GM19025 (cell line): ENCODE results near the gene EIF3I.
"Not testable (repeated sequence)": the region's sequence is repeated elsewhere in the genome, so short reads cannot be mapped to it uniquely, and the experiment has no call there.

ENCODE experiments used
- ATAC-seq: cut with Tn5 transposase; IDR thresholded peaks from one replicate; pipeline ENCODE4 v1.9.1; 2021; ENCODE audit warnings: mild to moderate bottlenecking, low read depth, moderate library complexity; ENCODE audit not compliant: unreplicated experiment

Gene EIF3I

DNA sequence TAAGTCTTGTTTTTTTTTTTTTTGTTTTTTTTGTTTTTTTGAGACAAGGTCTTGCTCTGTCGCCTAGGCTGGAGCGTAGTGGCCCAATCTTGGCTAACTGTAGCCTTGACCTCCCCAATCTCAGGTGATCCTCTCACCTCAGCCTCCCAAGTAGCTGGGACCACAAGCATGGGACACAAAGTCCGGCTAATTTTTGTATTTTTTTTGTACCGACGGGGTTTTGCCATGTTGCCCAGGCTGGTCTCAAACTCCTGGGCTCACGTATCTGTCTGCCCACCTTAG lies 35.0 kb downstream of the EIF3I start:
- no peak for ATAC-seq

DNA sequence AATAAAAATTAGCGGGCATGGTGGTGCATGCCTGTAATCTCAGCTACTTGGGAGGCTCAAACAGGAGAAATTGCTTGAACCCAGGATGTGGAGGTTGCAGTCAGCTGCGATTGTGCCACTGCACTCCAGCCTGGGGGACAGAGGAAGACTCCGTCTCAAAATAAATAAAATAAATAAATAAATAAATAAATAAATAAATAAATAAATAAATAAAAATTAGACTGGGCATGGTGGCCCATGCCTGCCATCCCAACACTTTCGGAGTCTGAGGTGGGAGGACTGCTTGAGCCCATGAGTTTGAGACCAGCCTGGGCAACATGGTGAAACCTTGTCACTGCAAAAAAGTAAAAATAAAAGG lies 41.0 kb downstream of the EIF3I start:
- not testable (repeated sequence) for ATAC-seq

DNA sequence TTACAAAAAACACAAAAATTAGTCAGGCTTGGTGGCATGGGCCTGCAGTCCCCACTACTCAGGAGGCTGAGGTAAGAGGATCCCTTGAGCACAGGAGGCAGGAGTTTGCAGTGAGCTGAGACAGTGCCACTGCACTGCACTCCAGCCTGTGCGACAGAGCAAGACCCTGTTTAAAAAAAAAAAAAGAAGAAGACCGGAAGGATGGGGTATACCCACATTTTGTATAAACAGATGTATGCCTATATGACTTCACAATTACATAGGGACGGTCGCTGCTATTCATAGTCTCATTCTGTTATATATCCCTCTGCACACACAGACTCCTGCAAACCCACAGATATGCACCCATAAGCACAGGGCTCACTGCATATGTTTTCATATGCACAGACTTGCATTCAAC lies 41.5 kb downstream of the EIF3I start:
- ATAC-seq: no peak

DNA sequence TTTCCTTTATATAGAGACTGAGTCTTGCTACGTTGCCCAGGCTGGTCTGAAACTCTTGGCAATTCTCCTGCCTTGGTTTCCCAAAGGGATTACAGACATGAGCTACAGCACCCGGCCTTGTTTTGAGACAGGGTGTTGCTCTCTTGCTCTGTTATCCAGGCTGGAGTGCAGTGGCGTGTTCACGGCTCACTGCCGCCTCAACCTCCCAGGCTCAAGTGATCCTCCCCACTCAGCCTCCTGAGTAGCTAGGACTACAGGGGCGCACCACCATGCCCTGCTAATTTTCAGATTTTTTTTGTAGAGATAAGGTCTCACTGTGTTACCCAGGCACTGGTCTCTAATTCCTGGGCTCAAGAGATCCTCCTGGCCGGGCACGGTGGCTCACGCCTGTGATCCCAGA lies 43.6 kb downstream of the EIF3I start:
- no peak for ATAC-seq

DNA sequence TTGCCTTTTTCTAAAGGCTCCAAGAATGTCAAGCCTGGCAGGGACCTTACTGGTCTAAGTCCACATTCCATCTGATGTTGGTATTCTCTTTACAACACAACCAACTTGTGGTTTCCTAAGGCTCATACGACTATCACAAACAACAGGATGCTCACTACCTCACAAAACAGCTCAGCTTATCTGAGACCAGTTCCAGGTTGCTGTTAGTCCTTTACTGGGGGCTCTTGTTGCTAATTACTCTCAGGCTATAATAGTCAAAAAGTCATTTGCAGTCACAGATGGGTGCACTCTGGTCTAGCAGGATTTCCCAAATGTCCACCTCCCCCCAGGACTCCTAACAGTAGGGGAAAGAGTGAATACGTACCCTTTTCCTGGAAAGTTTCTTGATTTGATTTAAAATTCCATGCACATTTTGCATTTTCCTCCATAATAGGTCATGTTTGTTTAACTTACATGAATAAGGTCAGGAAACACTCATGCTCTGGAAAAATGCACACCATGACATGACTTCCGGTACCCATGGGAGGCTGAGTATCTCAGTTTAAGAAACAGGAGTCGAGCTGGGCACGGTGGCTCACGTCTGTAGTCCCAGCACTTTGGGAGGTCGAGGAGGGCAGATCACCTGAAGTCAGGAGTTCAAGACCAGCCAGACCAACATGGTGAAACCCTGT lies 44.8 kb downstream of the EIF3I start:
- ATAC-seq: no peak

DNA sequence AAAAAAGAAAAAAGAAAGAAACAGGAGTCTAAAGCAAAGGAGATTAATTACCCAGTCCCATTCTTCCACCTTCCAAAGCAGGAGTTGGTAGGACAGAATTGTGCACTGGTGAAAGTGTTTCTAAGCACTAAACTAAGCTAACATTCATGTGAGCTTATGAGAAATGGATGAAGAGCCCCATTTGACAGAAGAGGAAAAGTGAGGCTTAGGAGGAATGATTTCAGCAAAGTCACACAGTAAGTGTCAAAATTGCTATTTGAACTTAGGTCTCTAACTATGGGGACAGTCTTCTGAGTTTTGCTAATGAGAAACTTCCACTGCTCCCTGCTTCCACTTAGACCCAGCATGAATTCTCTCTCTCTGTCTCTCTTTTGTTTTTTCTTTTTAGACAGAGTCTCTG lies 47.5 kb downstream of the EIF3I start:
- ATAC-seq: no peak

DNA sequence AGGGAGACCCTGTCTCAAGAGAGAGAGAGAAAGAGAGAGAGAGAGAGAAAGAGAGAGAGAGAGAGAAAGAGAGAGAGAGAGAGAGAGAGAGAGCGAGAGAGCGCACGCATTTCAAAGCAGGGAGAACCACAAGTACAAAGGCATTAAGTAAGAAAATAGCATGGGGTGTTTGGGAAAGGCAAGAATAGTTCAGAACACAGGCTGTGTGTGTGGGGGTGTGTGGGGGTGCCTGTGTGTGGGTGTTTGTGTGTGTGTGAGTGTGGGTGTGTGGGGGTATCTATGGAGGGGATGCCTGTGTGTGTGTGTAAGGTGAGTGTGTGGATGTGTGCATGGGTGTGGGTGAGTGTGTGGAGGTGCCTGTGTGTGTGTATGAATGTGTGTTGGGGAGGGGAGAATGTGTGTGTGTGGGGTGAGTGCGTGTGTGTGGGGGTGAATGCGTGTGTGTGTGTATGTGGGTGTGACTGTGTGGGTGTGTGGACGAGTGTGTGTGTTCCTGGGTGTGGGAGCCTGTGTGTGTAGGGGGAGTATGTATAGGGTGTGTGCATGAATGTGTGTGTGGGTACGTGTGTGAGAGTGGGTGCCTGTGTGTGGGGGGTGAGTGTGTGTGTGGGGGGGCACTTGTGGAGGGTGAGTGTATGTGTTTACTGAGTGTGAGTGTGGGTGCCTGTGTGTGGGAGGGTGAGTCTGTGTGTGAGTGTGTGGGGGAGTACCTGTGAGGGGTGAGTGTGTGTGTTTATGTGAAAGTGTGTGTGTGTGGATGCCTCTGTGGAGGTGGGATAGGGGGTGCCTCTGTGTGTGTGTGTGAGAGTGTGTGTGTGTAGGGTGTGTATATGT lies 50.6 kb downstream of the EIF3I start:
- no peak for ATAC-seq

DNA sequence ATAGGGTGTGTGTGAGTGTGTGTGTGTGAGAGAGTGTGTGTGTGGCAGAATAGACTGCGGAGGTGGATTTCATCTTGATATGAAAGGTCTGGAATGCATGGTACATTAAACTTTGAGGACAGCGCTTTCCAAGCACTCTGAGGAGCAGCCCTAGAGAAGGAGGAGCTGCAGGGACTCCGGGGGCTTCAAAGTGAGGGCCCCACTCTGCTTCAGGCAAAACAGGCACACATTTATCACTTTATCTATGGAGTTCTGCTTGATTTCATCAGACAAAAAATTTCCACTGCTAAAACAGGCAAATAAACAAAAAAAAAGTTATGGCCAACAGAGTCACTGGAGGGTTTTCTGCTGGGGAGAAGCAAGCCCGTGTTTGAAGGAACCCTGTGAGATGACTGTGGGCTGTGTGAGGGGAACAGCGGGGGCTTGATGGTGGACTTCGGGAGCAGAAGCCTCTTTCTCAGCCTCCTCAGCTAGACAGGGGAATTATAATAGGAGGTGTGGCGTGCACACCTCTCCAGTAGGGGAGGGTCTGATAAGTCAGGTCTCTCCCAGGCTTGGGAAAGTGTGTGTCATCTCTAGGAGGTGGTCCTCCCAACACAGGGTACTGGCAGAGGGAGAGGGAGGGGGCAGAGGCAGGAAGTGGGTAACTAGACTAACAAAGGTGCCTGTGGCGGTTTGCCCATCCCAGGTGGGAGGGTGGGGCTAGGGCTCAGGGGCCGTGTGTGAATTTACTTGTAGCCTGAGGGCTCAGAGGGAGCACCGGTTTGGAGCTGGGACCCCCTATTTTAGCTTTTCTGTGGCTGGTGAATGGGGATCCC lies 51.4 kb downstream of the EIF3I start:
- no peak for ATAC-seq

DNA sequence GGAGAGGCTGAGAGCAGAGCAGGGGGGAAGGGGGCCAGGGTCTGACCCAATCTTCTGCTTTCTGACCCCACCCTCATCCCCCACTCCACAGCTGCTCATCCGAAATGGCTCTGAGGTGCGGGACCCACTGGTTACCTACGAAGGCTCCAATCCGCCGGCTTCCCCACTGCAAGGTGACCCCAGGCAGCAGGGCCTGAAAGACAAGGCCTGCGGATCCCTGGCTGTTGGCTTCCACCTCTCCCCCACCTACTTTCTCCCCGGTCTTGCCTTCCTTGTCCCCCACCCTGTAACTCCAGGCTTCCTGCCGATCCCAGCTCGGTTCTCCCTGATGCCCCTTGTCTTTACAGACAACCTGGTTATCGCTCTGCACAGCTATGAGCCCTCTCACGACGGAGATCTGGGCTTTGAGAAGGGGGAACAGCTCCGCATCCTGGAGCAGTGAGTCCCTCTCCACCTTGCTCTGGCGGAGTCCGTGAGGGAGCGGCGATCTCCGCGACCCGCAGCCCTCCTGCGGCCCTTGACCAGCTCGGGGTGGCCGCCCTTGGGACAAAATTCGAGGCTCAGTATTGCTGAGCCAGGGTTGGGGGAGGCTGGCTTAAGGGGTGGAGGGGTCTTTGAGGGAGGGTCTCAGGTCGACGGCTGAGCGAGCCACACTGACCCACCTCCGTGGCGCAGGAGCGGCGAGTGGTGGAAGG lies 52.6 kb downstream of the EIF3I start:
- ATAC-seq: no peak

DNA sequence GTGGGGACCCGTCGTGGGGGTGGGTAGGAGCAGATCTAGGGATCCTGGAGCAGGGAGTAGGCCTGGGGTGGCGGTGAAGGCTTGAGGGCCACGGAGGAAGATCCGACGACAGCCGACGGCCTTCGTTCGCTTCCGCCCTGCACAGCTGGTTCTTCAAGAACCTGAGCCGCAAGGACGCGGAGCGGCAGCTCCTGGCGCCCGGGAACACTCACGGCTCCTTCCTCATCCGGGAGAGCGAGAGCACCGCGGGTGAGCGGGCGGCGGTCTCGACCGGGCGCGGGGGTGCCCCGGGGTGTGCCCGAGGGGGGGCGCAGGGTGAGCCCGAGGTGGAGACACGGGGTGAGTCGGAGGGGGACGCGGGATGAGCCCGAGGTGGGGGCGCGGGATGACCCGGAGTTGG lies 53.2 kb downstream of the EIF3I start:
- ATAC-seq: no peak

DNA sequence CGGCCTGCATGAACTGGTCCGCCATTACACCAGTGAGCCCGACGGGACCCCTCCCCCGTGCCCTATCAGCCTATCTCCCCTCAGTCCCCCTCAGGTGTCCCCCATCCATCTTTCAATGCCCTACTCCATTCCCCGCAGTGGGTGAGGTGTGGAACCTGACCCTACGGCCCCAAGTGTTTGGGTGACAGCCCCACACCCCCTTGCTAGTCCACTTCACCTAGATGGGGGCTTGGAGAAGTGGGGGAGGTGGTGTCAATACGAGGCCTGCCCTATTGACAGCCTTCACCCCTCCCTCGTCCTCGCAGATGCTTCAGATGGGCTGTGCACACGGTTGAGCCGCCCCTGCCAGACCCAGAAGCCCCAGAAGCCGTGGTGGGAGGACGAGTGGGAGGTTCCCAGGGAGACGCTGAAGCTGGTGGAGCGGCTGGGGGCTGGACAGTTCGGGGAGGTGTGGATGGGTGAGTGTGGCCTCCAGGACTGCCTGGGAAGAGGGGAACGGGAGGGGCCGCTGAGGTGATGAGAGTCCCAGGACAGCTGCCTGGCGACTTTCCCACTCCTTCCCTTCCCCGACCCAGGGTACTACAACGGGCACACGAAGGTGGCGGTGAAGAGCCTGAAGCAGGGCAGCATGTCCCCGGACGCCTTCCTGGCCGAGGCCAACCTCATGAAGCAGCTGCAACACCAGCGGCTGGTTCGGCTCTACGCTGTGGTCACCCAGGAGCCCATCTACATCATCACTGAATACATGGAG lies 54.0 kb downstream of the EIF3I start:
- ATAC-seq: no peak
